HEK293 (cell line): ENCODE measurements around the gene FRRS1L.

Experiments used
- BCL6B ChIP-seq: fragments of 450-650 bp; formaldehyde crosslinking; IDR thresholded peaks from 2 replicates; pipeline ENCODE4 v1.5.1; 2017; ENCODE audit warnings: missing biosample characterization, missing genetic modification characterization
- CTCF ChIP-seq: fragments of 450-650 bp; formaldehyde crosslinking; IDR thresholded peaks from 2 replicates; pipeline ENCODE4 v1.5.1; 2016; ENCODE audit warnings: missing biosample characterization, missing genetic modification characterization
- EGR2 ChIP-seq: fragments of 450-650 bp; formaldehyde crosslinking; IDR thresholded peaks from 2 replicates; pipeline ENCODE4 v1.5.1; 2016; ENCODE audit warnings: low read depth, missing biosample characterization, missing genetic modification characterization
- FEZF1 ChIP-seq: fragments of 450-650 bp; formaldehyde crosslinking; IDR thresholded peaks from 2 replicates; pipeline ENCODE4 v1.5.1; 2016; ENCODE audit warnings: missing biosample characterization, missing genetic modification characterization
- GLI2 ChIP-seq: fragments of 450-650 bp; formaldehyde crosslinking; IDR thresholded peaks from 2 replicates; pipeline ENCODE4; 2017; ENCODE audit warnings: missing biosample characterization, missing genetic modification characterization, low read depth, borderline replicate concordance
- IKZF3 ChIP-seq: fragments of 450-650 bp; IDR thresholded peaks from 2 replicates; pipeline ENCODE4 v1.5.0; 2018; ENCODE audit warnings: missing biosample characterization, mild to moderate bottlenecking, missing genetic modification characterization, moderate library complexity
- KLF8 ChIP-seq: fragments of 450-650 bp; formaldehyde crosslinking; IDR thresholded peaks from 2 replicates; pipeline ENCODE4 v1.5.1; 2016; ENCODE audit warnings: missing biosample characterization, missing genetic modification characterization
- MEIS1 ChIP-seq: sonication (generic); formaldehyde crosslinking; IDR thresholded peaks from 2 replicates; pipeline ENCODE4 v1.8.1; 2022; ENCODE audit warnings: missing genetic modification reagents, mild to moderate bottlenecking, borderline replicate concordance
- OVOL3 ChIP-seq: fragments of 450-650 bp; formaldehyde crosslinking; IDR thresholded peaks from 2 replicates; pipeline ENCODE4 v1.5.1; 2016; ENCODE audit warnings: missing biosample characterization, missing genetic modification characterization
- SP2 ChIP-seq: fragments of 450-650 bp; formaldehyde crosslinking; IDR thresholded peaks from 2 replicates; pipeline ENCODE4 v1.5.1; 2016; ENCODE audit warnings: missing biosample characterization, missing genetic modification characterization
- SP7 ChIP-seq: fragments of 450-650 bp; formaldehyde crosslinking; IDR thresholded peaks from 2 replicates; pipeline ENCODE4 v1.5.1; 2016; ENCODE audit warnings: missing biosample characterization, missing genetic modification characterization
- TCF7L2 ChIP-seq: IDR thresholded peaks from 2 replicates; pipeline ENCODE4 v1.6.1; 2011; ENCODE audit warnings: low read depth, mild to moderate bottlenecking, inconsistent platforms, low read length, moderate library complexity, borderline replicate concordance
- ZBTB20 ChIP-seq: fragments of 450-650 bp; formaldehyde crosslinking; IDR thresholded peaks from 2 replicates; pipeline ENCODE4 v1.5.1; 2016; ENCODE audit warnings: missing biosample characterization, missing genetic modification characterization
- ZEB2 ChIP-seq: fragments of 450-650 bp; formaldehyde crosslinking; IDR thresholded peaks from 2 replicates; pipeline ENCODE4 v1.5.1; 2016; ENCODE audit warnings: missing biosample characterization, missing genetic modification characterization
- ZFP37 ChIP-seq: fragments of 450-650 bp; formaldehyde crosslinking; IDR thresholded peaks from 2 replicates; pipeline ENCODE4 v1.5.1; 2016; ENCODE audit warnings: missing biosample characterization, missing genetic modification characterization
- ZFP41 ChIP-seq: fragments of 450-650 bp; formaldehyde crosslinking; IDR thresholded peaks from 2 replicates; pipeline ENCODE4 v1.5.1; 2016; ENCODE audit warnings: missing biosample characterization, missing genetic modification characterization, borderline replicate concordance
- ZNF16 ChIP-seq: fragments of 450-650 bp; formaldehyde crosslinking; IDR thresholded peaks from 2 replicates; pipeline ENCODE4 v1.5.1; 2016; ENCODE audit warnings: low read depth, missing biosample characterization, missing genetic modification characterization
- ZNF19 ChIP-seq: fragments of 450-650 bp; formaldehyde crosslinking; IDR thresholded peaks from 2 replicates; pipeline ENCODE4; 2016; ENCODE audit warnings: missing biosample characterization, missing genetic modification characterization, low read depth
- ZNF335 ChIP-seq: fragments of 450-650 bp; formaldehyde crosslinking; conservative IDR thresholded peaks from 2 replicates; pipeline ENCODE4 v1.5.1; 2016; ENCODE audit warnings: missing biosample characterization, missing genetic modification characterization
- ZNF394 ChIP-seq: fragments of 450-650 bp; formaldehyde crosslinking; IDR thresholded peaks from 2 replicates; pipeline ENCODE4 v1.5.1; 2016; ENCODE audit warnings: missing biosample characterization, missing genetic modification characterization, mild to moderate bottlenecking, moderate library complexity, borderline replicate concordance
- ZNF544 ChIP-seq: fragments of 450-650 bp; formaldehyde crosslinking; IDR thresholded peaks from 2 replicates; pipeline ENCODE4 v1.5.0; 2017; ENCODE audit warnings: missing biosample characterization, missing genetic modification characterization
- ZNF580 ChIP-seq: fragments of 450-650 bp; formaldehyde crosslinking; IDR thresholded peaks from 2 replicates; pipeline ENCODE4 v1.5.1; 2016; ENCODE audit warnings: missing biosample characterization, missing genetic modification characterization
- ZNF76 ChIP-seq: fragments of 450-650 bp; formaldehyde crosslinking; IDR thresholded peaks from 2 replicates; pipeline ENCODE4; 2016; ENCODE audit warnings: low read depth, missing biosample characterization, missing genetic modification characterization, borderline replicate concordance
- ZNF777 ChIP-seq: fragments of 450-650 bp; formaldehyde crosslinking; IDR thresholded peaks from 2 replicates; pipeline ENCODE4 v1.5.1; 2017; ENCODE audit warnings: missing biosample characterization, missing genetic modification characterization, borderline replicate concordance
- ZNF791 ChIP-seq: fragments of 450-650 bp; formaldehyde crosslinking; IDR thresholded peaks from 2 replicates; pipeline ENCODE4 v1.5.1; 2016; ENCODE audit warnings: missing biosample characterization, missing genetic modification characterization
- ZSCAN23 ChIP-seq: fragments of 450-650 bp; formaldehyde crosslinking; IDR thresholded peaks from 2 replicates; pipeline ENCODE4 v1.5.1; 2016; ENCODE audit warnings: missing biosample characterization, missing genetic modification characterization
- TF ChIP-seq, protein P1 (sequence below): fragments of 450-650 bp; formaldehyde crosslinking; IDR thresholded peaks from 2 replicates; pipeline ENCODE4 v1.5.1; 2016; ENCODE audit warnings: missing biosample characterization, missing genetic modification characterization
- TF ChIP-seq, protein P2 (sequence below): fragments of 450-650 bp; formaldehyde crosslinking; IDR thresholded peaks from 2 replicates; pipeline ENCODE4 v1.5.1; 2017; ENCODE audit warnings: missing biosample characterization, missing genetic modification characterization
- TF ChIP-seq, protein P3 (sequence below): fragments of 450-650 bp; formaldehyde crosslinking; IDR thresholded peaks from 2 replicates; pipeline ENCODE4 v1.5.1; 2017; ENCODE audit warnings: missing biosample characterization, mild to moderate bottlenecking, missing genetic modification characterization, moderate library complexity
- TF ChIP-seq, protein P4 (sequence below): fragments of 450-650 bp; formaldehyde crosslinking; IDR thresholded peaks from 2 replicates; pipeline ENCODE4 v1.5.1; 2016; ENCODE audit warnings: missing biosample characterization, missing genetic modification characterization

FRRS1L gene

DNA sequence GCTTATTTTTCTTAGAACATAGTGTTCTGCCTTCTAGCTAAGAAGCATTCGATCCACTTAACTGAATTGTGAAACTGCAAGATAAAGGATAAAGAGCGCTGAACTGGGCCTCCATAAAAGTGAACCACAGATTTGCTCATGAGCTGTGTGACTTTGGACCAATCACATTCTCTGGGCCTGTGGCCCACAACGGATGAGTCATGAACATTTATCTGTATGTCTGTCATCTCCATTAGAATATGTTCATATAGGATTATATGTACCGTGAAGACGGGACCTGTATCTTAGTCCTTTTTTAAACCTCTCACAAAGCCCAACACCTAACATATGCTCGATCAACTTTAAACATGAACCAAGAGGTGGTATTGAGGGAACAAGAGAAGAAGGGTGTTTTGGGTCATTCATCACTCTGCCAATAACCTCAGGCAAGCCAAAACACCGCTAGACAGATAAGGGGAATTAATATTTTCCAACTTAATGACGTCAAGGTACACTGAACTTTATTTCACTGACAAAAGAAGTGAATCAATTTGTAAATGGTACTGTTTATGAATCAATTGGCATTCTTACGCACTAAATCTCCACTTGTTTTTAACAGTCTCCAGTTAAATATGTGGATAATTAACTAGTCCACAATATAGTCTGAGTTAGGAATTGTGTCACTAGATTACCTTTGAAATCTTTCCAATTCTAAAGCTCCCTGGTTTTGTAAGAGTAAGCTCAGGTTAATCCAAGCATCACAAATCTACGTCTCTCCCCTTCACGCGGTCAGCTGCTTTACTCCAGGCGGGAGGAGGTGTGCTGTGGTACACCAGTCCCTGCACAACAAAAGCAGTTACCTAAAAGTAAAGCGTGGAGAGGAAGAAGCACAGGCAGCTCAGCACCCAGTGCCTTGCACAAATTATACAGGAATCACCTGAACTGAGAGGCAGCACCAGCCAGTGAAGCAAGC is 48.9 kb downstream of the FRRS1L start (continued):
- TF ChIP-seq CTCF (tag by site-specific recombination) (no peak), SP7 (tag by site-specific recombination) (peak; percentile 53), ZSCAN23 (tag by site-specific recombination) (peak; percentile 78; the same call in 1 of the 2 replicates), ZNF544 (tag by site-specific recombination) (no peak), MEIS1 (CRISPR knock-in tag) (no peak), ZFP37 (tag by site-specific recombination) (0 out of 2 replicates have a peak, but pooled peaks have one; percentile 21), KLF8 (tag by site-specific recombination) (0 out of 2 replicates have a peak, but pooled peaks have one; percentile 43), ZNF16 (tag by site-specific recombination) (no peak), BCL6B (tag by site-specific recombination) (no peak), ZNF19 (tag by site-specific recombination) (no peak), ZNF335 (tag by site-specific recombination) (no peak; the same call in 1 of the 2 replicates), ZNF394 (tag by site-specific recombination) (peak; percentile 42; the same call in 1 of the 2 replicates), ZNF76 (tag by site-specific recombination) (peak; percentile 56; the same call in 1 of the 2 replicates), ZBTB20 (tag by site-specific recombination) (peak; percentile 59), FEZF1 (peak; percentile 53; the same call in 1 of the 2 replicates), GLI2 (tag by site-specific recombination) (peak; percentile 32), ZNF791 (tag by site-specific recombination) (no peak), ZFP41 (no peak), EGR2 (tag by site-specific recombination) (no peak), IKZF3 (tag by site-specific recombination) (0 out of 2 replicates have a peak, but pooled peaks have one; percentile 55), SP2 (tag by site-specific recombination) (peak; percentile 25; the same call in 1 of the 2 replicates), OVOL3 (peak; percentile 87), ZNF777 (tag by site-specific recombination) (no peak), ZNF580 (tag by site-specific recombination) (no peak), TCF7L2 (no peak), ZEB2 (tag by site-specific recombination) (peak; percentile 80)
- TF ChIP-seq, protein P1, sequence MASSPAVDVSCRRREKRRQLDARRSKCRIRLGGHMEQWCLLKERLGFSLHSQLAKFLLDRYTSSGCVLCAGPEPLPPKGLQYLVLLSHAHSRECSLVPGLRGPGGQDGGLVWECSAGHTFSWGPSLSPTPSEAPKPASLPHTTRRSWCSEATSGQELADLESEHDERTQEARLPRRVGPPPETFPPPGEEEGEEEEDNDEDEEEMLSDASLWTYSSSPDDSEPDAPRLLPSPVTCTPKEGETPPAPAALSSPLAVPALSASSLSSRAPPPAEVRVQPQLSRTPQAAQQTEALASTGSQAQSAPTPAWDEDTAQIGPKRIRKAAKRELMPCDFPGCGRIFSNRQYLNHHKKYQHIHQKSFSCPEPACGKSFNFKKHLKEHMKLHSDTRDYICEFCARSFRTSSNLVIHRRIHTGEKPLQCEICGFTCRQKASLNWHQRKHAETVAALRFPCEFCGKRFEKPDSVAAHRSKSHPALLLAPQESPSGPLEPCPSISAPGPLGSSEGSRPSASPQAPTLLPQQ: 0 out of 2 replicates have a peak, but pooled peaks have one; percentile 34
- TF ChIP-seq, protein P2, sequence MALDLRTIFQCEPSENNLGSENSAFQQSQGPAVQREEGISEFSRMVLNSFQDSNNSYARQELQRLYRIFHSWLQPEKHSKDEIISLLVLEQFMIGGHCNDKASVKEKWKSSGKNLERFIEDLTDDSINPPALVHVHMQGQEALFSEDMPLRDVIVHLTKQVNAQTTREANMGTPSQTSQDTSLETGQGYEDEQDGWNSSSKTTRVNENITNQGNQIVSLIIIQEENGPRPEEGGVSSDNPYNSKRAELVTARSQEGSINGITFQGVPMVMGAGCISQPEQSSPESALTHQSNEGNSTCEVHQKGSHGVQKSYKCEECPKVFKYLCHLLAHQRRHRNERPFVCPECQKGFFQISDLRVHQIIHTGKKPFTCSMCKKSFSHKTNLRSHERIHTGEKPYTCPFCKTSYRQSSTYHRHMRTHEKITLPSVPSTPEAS (tag by site-specific recombination): no peak
- TF ChIP-seq, protein P3, sequence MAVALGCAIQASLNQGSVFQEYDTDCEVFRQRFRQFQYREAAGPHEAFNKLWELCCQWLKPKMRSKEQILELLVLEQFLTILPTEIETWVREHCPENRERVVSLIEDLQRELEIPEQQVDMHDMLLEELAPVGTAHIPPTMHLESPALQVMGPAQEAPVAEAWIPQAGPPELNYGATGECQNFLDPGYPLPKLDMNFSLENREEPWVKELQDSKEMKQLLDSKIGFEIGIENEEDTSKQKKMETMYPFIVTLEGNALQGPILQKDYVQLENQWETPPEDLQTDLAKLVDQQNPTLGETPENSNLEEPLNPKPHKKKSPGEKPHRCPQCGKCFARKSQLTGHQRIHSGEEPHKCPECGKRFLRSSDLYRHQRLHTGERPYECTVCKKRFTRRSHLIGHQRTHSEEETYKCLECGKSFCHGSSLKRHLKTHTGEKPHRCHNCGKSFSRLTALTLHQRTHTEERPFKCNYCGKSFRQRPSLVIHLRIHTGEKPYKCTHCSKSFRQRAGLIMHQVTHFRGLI (tag by site-specific recombination): peak; percentile 66; the same call in 1 of the 2 replicates
- TF ChIP-seq, protein P4, sequence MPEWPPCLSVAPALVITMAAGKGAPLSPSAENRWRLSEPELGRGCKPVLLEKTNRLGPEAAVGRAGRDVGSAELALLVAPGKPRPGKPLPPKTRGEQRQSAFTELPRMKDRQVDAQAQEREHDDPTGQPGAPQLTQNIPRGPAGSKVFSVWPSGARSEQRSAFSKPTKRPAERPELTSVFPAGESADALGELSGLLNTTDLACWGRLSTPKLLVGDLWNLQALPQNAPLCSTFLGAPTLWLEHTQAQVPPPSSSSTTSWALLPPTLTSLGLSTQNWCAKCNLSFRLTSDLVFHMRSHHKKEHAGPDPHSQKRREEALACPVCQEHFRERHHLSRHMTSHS (tag by site-specific recombination): no peak
